ENCODE measurements around the gene KPTN. TPM values are rescaled to one million over a fixed set of nuclear protein-coding genes. Genes with fewer than 3 reads are reported as not detected.

Gene KPTN
- total and polyA plus RNA-seq, 2 of the 8 experiments (the other 6 are each of a cell fraction or from before 2014, with no cell fraction given), result 23.6 to 31.3 TPM

DNA sequence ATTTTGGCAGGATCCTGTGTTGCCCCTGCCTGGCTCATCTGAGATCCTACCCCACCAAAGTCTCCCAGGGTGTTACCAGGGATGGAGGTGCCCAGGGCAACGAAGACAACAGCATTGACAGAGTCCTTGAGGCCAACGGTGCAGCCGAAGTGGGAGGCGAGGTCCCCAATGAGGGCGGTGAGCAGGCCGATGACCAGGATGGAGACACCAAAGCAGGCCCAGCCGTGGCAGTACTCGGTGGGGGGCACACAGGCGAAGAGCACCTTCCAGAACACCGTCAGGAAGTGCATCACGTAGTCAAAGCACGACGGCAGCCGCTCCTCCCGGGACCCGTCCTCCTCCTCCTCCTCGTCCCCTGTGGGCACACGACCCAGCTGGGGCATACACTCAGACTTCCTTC, 51.9 kb downstream of the KPTN start (continued):
- TF ChIP-seq RXRA (IDR thresholded peaks at IDR 0.05; ENCODE audit: insufficient read depth, low read depth, low read length) (no peak), SIRT6 (IDR thresholded peaks at IDR 0.05; ENCODE audit: low read length) (no peak), BRCA1 (IDR thresholded peaks at IDR 0.05; ENCODE audit: low read depth, low read length) (no peak), JUND (IDR thresholded peaks at IDR 0.05; ENCODE audit: low read length) (no peak), KDM5A (IDR thresholded peaks at IDR 0.05; ENCODE audit: low read length) (no peak), RAD21 (IDR thresholded peaks at IDR 0.05 in 1 of 2, conservative IDR thresholded peaks at IDR 0.05 in 1 of 2; ENCODE audit: low read depth in 2 of 2, low read length in 2 of 2) (no peak)

Measured in H1 (cell line).